Colon (tissue), 2 donors: Measurements from ENCODE around the gene WDR77.

Experiments used
- FAIRE-seq: peaks from 2 replicates; lab custom pipeline; 2012; peaks lifted over from hg19 to GRCh38; lab: Jason Lieb, UNC
- donor health status: control.
- donor health status: control.

The WDR77 gene

DNA sequence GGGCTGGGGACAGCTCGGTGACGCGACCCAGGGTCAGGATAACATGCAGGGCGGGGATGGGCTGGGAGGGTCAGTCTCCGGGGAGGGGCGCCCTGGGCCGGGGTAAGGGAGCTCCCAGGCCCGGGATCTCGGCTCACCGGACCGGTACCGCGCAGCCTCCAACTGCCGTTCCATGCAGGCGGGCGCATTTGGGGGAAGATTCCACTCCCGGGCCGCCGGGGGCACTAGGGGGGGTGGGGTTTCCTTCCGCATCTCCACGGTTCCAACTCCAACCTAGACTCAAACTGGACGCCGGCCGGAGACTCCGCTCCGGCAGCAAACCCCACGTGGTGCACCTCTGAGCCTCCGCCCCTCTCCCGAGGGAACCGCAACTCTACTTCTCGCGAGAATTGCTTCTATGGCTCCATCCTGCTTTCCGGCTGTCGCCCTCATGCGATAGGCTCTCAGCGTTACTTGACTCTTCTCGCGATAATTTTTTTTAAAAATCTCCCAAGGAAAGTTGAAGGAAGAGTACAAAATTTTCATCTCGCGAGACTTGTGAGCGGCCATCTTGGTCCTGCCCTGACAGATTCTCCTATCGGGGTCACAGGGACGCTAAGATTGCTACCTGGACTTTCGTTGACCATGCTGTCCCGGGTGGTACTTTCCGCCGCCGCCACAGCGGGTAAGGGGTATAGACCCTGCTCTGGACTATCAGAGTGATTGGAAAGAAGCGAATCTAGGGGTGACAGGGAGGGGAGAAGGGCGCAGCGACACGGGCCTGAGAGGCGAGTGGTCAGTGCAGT lies at the start of gene WDR77, which contains the start of gene ATP5PB:
TSS of gene WDR77 (minus strand) at position 339 of the 785 bp plus-strand sequence. CDS start at position 252, 87 bp downstream.
TSS of gene ATP5PB (plus strand) at position 547 of the 785 bp plus-strand sequence. CDS start at position 625, 78 bp downstream.
- peak; percentile 66 for FAIRE-seq

DNA sequence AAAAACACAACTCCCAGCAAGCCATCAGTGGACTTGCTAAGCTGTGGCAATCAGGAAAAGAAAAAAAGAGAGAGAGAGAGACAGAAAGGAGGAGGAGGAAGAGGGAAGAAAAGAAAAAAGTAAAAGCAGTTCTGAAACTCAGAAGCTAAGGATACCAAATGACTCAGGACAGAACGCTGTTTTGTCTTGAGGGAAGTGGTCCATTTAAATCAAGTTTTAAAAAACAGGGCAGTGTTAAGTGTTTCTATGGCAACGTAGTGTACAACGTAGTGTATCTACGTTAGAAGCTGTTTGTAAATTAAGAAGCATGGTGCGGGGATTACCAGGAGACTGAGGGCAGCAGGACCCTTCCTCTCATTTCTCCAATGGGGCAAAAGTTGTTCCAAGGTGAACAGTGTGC lies 48.5 kb upstream of the WDR77 start:
- no peak for FAIRE-seq

DNA sequence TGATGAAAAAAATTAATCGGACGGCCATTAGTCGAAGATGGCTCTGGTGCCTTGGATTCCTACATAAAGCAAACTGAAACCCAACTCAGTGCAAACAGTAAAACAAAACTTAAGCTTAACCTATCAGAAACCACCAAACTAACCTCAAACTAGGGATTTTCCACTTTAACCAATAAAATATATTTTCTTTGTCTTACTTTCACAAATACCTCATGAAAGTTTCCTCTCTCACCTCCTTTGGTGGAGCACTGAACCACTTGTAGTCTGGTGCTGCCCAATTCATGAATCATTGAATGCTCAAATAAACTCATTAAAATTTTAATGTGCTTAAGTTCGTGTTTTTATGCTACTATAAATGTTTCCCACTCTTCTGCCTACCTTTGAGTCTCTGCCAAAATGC lies 47.3 kb upstream of the WDR77 start:
- FAIRE-seq, result no peak

DNA sequence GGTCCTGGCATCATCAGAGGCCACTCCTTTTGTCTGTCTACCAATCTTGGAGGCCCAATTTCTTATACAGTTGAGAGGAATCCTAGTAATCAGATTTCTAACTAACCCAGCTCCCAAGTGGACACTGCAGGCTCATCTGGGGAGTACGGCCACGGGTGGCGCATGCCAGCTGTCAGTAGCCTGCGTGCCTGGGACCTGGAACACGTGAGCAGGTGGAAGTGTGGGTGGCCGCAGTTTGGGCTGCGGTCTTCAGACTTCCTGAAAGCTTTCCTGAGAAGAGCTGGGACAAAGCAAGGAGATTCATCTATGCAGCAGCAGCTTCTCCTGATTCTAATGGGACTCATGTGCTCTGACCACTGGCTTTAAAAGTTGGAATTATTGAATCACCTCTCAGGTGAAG lies 42.0 kb upstream of the WDR77 start:
- FAIRE-seq, result no peak

DNA sequence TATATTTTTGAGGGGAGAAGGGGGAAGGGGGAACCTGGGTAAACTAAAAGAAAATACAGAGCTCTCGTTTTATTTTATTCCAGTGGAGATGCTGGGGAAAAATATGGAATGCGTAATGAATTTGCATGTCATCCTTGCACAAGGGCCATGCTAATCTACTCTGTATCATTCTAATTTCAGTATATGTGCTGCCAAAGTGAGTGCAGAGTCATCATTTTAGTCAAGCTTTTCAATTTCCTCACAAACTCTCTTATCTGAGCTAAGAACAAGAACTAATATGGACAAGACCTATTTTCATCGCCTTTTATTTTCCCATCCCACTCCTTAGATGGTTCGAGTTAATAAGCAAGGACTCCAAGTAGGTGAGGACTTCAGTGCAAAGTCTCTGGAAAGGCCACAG lies 41.2 kb upstream of the WDR77 start:
- no peak for FAIRE-seq

DNA sequence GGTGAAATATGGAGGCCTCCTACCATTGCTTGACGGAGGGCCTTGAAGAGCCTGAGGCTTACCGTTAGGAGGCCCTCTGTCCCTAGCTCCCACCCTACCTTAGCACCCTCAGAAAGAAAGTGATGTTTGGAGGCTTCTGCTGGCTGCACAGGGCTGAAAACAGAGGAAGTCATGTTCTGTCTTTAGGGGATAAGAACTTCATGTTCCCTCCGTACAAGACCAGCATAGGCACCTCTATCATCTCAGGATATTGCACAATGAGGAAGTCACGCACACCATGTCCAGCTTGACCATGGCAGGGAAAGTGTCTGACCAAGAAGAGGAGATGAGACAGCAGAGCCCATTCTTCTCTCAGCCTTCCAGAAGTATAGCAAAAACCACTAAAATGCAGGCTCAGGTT lies 40.5 kb upstream of the WDR77 start:
- no peak for FAIRE-seq

DNA sequence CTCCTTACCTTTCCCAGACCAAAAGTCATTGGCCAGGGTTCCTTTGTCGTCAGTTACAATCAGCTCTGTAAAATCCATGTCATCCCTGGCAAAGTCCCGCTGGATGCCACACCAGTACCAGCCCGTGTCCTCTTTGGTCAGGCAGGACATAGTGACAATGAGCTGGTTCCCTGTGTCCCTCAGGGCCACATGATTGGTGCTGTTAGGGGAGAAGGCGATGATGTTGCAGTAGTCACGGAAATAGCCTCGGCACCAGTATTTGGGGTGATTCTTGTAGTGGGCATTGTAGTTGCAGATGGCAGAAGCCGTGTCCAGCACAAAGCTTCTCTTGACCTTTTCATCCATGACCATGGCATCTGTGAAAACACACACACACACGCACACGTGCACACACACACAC lies 39.6 kb upstream of the WDR77 start:
- FAIRE-seq, result no peak

DNA sequence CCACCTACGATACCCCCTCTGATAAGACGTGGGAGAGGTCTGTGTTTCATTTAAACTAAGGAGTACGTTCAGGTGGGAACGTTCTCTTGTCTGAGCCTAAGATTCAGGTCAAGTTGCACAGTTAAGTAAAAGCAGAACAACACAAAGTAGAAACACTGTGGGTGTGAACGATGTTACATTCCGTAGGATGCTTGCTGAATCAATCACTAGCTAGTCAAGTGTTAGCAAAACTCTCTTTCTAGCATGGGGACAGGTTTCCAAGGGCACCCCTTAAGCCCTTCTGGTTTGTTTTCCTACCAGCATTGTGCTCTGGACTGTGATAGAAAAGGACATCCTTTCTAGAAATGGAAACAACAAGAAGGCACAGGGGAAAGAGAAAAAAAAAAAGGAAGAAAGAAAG lies 38.1 kb upstream of the WDR77 start:
- FAIRE-seq, result no peak

DNA sequence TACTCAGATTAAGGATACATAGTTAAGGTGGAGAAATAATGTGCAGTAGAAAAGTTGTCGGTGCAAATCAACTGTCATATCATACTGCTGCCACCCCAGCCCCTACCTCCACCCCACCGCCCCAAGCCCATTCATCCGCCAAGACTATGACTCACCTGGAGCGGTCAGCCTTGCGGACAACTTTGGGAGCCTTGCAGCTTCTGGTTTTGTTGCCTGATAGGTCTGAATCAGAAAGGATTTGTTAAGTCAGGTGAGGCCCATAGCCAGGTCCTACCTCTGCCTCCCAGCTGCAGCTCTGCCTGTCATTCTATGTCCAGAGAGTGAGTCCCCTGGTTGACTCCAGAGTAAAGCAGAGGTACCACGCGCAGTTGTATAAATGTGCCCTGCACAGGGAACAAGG lies 37.4 kb upstream of the WDR77 start:
- FAIRE-seq, result no peak

DNA sequence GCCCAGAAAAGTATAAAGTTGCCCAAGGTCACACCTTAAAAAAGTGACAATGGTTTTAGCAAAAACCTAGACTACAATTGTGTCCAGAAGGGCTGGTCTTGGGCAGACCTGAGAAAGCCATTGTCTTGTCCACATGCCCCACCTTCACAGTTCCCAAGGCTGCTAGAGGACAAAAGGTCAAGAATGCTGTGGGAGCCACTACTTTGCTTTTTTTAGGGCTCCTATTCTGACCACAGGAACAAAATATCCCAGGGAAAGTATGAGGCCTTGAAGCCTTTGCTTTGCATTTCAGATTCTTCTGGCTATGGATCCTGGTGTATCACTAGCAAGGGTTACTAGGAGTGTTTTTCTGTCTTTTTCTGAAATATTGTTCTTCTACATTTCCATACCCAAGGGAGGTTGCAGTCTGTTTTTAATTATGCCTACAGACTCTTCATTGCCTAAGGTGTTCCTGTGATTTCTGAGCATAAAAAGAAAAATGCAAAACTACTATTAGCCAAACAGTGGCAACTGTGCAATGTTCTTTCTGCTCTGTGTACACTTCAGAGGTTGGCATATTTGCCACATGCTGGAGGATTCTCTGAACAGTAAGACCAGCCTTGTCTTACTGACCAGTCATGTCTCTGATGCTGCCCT lies 35.5 kb upstream of the WDR77 start:
- no peak for FAIRE-seq

DNA sequence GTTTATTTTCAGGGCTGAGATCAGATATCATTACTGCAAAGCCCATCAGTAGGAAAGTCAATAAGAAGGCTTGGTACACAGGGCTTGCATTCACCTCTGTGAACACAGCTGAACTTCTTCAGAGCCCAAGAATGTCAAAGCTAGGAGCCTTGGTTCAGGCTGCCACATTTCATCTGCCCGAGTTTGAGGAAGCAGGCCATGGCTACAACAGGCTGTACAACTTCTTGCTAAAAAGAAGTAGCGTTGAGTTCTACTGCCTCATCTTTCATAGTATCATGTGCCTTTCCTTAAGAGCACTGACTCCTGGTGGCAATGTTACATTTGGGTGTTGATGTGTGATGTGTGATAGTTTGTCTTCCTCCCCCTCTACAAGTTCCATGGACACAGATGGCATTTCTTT lies 34.8 kb upstream of the WDR77 start:
- no peak for FAIRE-seq

DNA sequence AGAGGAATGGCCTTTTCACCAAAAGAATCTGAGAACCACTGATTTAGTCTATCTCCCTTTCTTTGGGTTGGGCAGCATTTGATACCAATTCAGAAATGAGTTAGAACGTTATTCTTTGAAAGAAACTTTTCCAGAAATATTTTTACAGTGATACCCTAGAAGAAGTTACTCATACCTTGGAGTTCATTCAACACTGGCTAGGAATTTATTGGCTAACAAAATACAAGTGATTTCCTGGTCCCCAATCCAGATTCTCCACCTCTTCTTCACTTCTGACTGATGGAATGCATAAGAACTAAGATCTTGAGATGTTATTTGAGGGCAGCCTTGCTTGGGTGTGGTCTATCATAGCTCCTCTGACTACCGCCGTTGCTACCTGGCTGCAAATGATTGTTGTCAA lies 34.1 kb upstream of the WDR77 start:
- no peak for FAIRE-seq

DNA sequence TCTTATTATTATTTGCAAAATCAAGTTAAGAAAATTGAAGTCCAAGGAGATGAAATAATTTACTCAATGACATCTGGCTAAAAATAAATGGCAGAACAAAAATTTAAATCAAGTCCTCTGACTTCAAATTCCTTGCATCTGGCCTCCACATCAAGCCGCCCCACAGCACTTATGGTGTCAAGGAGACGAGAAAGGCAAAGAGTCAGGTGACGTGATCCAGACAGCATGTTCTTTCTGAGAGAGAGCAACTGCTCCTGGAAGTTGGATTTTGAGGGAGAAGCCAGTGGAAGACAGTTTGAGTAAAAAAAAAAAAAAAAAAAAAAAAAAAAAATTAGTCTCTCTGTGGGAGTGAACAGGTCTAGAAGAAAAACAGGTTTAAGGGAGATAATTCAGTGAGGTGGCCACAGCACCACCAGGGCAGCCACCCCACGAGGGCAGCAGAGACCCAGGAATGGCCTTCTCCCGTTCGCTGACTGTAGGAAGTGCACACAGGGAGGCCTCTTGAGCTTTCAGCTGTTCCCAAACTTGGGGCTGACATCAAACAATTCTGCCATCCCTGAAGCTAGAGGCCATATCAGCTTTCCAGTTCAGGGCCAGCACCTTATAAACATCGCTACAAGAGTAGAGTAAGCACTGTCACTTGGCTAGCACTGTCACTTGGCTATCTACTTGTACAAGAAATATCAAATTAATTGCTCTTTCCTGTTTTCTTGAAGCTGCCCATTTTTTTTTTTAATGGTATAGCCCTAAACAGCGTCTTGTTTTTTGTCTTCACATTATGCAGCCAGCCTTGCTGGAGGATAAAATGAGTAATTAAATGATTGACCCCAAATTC lies 32.5 kb upstream of the WDR77 start:
- FAIRE-seq, result no peak

DNA sequence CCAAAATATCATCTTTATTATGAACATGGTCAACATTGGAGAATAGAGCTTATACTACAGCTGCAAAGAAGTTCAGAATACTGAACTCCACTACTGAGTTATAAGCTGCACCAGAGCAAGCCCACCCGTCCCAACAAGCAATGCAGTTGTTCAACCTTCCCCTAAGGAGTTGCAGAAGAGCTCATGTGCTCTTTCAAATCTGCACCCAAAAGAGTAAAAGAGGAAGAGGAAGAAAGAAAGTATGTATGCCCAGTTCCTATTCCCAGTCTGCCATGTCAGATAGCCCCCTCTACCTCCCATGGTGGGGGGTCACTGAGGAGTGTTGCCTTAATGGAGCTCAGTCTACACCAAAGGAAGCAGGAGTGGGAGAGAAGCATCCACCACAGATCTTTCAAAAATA lies 31.6 kb upstream of the WDR77 start:
- no peak for FAIRE-seq

DNA sequence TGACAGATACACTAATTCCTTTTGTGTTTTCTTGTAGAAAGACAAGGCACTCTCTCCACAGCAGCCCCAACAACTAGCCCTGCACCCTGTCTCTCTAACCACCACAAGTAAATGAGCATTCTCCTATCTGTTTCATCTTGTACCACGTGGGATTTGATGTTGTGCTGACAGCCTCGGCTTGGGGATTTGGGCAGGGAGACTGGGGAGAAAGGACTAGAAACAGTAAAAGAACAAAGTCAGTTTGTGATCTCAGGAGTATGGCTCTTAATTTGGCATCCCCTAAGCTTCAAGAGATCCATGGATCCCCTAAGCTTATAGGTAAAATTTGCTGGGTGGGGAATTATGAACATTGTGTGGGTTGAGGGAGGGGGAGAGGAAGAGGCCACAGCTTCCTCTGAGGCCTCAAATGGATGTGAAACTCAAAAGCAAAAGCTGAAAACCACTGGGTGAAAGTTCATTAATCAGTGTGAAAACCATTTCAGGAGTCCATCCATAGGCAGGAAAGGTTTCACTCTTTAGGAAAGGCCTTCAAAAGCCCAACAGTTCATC lies 27.8 kb upstream of the WDR77 start:
- no peak for FAIRE-seq

DNA sequence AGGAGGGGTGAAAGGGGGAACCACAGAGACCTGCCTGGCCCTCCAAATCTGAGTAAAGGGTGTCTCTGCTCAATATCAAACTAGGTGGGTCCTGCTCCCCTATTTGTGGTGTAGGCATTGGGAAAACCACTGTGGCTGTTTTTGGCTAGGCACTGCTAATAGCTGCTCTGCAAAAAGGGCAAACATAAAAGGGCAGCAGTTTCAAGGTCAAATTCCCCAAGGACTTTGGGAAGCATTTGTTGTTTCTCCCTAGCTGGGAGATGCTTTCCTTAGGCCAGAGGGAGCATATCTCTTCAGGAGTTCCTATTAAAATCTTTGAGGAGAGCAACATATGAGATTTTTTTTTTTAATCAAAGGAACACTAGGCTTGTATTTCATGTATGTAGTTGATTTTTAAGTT lies 27.2 kb upstream of the WDR77 start:
- FAIRE-seq, result no peak

DNA sequence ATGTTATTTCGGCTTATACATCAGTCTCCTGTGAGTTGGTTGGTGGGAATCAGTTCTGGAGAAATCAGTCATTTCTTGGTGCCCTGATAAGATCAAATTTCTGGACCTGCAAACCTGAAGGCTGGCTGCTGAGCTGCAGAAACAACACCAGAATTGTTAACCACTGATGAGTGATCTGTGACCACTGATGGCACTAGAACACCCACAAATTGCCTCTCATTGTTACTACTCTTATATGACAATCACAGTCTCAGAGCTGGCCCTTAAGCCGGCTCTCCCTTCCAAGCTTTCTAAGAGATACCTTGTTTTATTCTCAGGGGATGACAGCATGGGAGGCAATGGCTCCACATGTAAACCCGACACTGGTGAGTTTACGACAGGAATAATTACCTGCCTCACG lies 26.6 kb upstream of the WDR77 start:
- FAIRE-seq, result no peak

DNA sequence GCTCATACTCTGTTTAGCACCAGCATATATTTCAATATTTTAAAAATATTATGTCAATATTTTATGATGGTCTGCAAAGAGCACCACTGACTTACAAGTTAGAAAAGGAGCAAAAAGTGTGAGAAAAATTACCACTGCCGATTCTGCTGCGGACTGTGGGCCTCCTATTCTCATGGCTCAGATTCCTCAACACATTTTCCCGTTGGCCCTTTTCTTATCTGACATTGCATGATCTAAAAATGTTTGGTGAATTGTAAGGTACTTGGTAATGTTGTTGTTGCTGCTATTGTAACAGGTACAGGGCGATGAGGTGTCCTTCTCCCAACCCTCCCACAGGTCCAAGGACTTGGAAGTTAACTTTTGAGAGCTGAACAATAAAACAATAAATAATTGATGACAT lies 25.5 kb upstream of the WDR77 start:
- no peak for FAIRE-seq

DNA sequence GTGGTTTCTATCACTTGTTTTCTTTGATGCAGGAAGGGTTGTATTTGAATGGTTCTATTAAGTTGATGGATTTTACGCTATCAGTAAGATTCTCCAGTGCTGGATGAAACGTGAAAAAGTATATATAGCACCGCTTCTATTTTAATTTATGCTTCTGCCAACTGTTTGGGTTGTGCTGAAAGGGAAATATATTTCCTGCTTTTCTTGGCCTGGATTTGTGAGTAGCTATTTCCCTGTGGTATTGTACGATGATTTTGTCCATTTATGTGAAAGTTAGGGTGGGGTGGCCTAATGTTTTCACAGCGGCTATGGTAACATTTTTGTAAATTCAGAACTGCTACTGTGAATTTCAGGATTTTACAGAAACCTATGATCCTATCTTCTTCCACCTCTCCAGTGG lies 25.1 kb upstream of the WDR77 start:
- no peak for FAIRE-seq

DNA sequence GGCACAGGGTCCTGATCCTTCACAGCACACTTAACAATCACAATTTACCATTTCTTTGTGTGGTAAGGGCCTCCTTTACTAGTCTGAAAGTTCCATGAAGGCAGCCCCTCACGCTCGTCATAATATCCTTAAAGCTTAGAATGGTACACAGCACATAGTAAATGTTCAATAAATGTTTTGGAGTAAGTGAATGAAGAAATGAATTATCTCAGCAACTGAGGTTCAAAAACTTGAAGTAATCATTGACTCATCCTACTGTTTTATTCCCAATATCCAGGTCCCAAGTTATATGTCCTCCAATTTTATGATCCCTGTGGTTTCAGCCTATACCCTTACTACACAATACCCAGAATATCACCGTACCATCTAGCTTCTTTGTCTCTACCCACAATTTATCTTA lies 22.5 kb upstream of the WDR77 start:
- FAIRE-seq, result no peak

DNA sequence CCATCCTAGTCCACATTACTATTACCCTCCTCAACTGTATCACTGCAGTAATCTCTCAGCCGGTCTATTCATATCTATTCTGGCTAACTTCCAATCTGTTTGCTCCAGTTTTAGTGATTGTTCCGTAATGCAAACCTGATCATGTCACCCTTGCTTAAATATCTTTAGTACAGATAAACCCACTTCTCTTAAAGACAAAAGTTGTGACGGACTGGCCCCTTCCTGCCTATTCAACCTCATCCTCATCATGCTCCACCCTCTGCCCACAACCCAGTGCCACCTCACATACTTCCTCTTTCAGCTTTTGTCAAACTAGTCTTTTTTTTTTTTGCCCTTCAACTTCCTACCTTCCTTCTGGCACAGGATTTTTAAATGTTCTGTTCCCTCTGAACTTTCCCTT lies 22.0 kb upstream of the WDR77 start:
- FAIRE-seq, result no peak

DNA sequence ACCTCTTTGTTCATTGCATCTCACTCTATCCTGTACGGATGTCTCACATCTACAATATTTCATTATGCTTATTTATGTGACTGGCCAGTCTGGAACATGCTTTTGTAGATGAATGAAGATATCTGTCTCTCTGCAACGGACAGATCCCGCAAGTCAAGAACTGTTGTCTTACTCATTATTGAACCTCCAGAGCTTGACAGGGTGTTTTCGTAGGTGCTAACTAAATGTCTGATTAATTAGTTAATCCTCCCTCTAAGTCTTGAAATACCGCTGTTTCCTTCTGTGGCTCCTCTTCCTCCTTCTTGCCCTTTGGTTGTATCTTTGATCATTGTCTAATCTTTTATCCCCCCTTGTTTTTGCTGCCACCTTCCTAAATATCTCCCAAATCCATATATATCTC lies 21.5 kb upstream of the WDR77 start:
- no peak for FAIRE-seq

DNA sequence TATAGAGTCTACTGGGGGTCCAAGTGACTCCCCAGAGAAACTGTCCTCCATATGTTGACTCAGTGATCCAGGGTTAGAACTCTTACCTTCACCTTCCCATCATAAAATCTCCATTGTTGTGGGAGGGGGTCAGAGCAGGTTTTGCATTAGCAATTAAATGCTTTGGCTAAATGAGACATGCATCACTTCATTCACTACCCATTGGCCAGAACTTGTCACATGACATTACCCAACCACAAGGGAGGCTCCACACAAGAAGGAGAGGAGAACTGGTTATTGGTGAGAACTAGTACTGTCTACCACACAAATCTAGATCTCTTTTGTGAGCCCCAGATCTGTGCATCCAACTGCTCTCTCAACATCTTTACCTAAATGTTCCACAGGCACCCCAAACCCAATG lies 20.5 kb upstream of the WDR77 start:
- no peak for FAIRE-seq
